Measurements from ENCODE around the gene TPMT.

Gene TPMT

DNA sequence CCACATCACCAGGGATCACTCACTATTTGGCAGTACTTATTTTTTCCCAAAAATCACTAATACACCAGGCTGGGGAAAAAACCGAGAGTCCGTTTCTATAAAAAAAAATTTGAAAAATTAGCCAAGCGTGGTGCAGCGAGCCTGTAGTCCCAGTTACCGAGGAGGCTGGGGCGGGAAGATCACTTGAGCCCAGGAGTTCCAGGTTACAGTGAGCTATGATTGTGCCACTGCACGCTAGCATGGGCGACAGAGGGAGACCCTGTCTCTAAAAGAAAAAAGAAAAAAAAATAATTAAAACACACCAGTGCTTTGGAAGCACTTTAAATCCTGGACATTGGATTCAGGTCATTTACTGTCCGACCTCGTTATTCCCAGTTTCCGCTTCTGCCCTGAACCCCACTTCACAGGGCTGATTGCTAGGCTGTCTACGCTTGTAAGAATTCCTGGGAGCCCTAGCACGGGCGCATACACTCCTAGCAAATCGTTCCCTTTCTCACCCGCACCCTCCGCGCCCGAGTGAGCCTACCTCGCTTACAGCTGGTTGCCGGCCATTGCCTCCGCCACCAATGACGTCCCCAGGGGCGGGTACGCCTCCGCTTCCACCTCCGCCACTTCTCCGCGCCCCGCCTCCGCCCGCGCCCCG is at the start of gene TPMT:
TPMT (minus strand) TSS at position 571 of the 643 bp plus-strand sequence. CDS start 5,950 bp downstream, outside the sequence.
- no peak for DNase-seq (ENCODE audit: low read depth)
- TF ChIP-seq, protein P1, sequence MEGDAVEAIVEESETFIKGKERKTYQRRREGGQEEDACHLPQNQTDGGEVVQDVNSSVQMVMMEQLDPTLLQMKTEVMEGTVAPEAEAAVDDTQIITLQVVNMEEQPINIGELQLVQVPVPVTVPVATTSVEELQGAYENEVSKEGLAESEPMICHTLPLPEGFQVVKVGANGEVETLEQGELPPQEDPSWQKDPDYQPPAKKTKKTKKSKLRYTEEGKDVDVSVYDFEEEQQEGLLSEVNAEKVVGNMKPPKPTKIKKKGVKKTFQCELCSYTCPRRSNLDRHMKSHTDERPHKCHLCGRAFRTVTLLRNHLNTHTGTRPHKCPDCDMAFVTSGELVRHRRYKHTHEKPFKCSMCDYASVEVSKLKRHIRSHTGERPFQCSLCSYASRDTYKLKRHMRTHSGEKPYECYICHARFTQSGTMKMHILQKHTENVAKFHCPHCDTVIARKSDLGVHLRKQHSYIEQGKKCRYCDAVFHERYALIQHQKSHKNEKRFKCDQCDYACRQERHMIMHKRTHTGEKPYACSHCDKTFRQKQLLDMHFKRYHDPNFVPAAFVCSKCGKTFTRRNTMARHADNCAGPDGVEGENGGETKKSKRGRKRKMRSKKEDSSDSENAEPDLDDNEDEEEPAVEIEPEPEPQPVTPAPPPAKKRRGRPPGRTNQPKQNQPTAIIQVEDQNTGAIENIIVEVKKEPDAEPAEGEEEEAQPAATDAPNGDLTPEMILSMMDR (IDR thresholded peaks at IDR 0.05; ENCODE audit: control insufficient read depth, insufficient read depth, low read depth, low read length, missing control alignments) = no peak
- H3K4me3 ChIP-seq (ENCODE audit: control insufficient read depth, low read depth, low read length) = peak within 1 kb of the TSS; percentile 96

DNA sequence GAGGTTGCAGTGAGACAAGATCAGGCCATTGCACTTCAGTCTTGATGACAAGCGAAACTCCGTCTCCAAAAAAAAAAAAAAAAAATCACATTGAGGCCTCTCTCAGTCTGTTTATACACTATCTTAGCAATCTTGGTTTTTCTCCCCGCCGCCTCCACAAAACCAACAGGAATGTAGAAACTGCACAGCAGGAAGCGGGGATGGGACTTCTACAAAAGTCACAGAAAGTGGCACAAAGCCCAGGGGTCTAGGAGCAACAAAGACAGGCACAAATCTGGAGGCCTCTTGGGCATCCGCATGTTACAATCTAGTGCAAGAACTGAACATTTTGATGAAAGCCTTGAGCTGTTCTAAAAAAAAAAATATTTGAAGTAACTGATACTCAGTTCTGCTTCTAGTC is 48.9 kb upstream of the TPMT start:
- H3K4me3 ChIP-seq (ENCODE audit: control insufficient read depth, low read depth, low read length) = no peak overlapping the region
- no peak for DNase-seq (ENCODE audit: low read depth)
- TF ChIP-seq, protein P1 (IDR thresholded peaks at IDR 0.05; ENCODE audit: control insufficient read depth, insufficient read depth, low read depth, low read length, missing control alignments) = no peak

DNA sequence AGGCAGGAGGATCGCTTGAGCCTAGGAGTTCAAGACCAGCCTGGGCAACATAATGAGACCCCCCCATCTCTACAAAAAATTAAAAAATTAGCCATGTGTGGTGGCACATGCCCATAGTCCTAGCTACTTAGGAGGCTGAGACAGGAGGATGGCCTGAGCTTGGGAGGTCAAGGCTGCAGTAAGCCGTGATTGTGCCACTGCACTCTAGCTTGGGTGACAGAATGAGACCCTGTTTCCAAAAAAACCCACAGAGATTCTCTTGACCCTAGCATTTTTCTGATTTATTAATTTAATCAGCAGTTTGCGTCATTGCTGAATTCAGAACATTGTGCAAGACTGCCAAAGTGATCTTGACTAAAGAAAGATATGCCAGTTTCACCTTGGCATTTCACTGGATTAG is 37.1 kb upstream of the TPMT start:
- no peak for DNase-seq (ENCODE audit: low read depth)
- TF ChIP-seq, protein P1 (IDR thresholded peaks at IDR 0.05; ENCODE audit: control insufficient read depth, insufficient read depth, low read depth, low read length, missing control alignments) = no peak
- H3K4me3 ChIP-seq (ENCODE audit: control insufficient read depth, low read depth, low read length) = no peak overlapping the region

DNA sequence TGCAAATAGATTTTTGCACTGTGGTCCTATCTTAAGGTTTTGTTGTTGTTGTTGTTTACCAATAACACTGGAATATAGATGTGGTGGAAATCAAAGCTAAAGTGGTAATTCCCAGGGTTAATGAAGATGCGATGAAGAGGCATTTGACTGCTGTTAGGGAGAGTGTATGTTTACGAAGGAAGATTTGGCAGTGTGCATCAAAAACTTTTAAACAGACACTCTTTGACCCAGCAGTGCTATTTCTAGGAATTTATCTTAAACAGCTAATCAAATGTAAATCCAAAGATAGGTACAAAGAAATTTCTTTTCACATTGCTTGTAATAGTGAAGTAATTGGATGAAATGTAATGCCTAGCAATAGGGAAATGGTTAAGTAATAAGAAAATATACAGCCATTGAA is 34.3 kb upstream of the TPMT start:
- DNase-seq (ENCODE audit: low read depth) = no peak
- TF ChIP-seq, protein P1 (IDR thresholded peaks at IDR 0.05; ENCODE audit: control insufficient read depth, insufficient read depth, low read depth, low read length, missing control alignments) = no peak
- no peak overlapping the region for H3K4me3 ChIP-seq (ENCODE audit: control insufficient read depth, low read depth, low read length)

DNA sequence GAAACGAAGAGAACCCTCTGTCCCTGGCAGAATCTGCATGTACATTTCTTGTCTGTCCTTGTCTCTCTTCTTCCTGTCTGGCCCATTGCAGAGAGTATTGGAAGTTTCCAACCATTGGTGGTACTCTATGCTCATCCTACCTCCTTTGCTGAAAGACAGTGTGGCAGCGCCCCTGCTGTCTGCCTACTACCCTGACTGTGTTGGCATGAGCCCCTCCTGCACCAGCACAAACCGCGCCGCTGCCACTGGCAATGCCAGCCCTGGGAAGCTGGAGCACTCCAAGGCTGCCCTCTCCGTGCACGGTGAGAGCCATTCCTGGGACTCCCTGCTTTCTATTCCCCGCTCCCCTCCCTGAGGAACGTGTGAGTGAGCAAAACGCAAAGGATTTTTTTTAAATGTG is 32.8 kb upstream of the TPMT start:
- no peak for DNase-seq (ENCODE audit: low read depth)
- TF ChIP-seq, protein P1 (IDR thresholded peaks at IDR 0.05; ENCODE audit: control insufficient read depth, insufficient read depth, low read depth, low read length, missing control alignments) = no peak
- H3K4me3 ChIP-seq (ENCODE audit: control insufficient read depth, low read depth, low read length) = no peak overlapping the region

DNA sequence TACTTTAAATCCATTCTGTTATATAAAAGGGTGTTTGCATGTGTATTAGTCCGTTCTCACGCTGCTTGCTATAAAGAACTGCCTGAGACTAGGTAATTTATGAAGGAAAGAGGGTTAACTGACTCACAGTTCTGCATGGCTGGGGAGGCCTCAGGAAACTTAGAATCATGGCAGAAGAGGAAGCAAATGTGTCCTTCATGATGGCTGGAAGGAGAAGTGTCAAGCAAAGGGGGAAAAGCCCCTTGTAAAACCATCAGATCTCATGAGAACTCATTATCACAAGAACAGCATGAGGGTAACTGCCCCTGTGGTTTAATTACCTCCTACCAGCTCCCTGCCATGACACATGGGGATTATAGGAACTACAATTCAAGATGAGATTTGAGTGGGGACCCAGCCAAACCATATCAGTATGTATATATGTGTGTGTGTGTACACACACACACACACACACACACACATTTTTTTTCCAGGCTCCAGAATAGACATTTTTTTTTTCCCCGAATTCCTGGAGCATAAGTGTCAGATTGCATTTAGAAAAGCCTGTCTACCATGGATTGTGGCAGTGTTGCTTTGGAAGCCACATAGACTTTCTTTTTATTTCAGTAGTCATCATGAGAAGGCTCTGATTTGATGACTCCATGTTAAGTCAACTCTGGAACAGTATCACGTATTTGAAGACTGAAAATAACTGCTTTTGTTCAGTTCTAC is 31.8 kb upstream of the TPMT start:
- TF ChIP-seq, protein P1 (IDR thresholded peaks at IDR 0.05; ENCODE audit: control insufficient read depth, insufficient read depth, low read depth, low read length, missing control alignments) = no peak
- no peak overlapping the region for H3K4me3 ChIP-seq (ENCODE audit: control insufficient read depth, low read depth, low read length)
- no peak for DNase-seq (ENCODE audit: low read depth)
